Activated T-cell treated with anti-CD3 and anti-CD28 coated beads, Interleukin-2, amount 50 U/mL, for 72 hours (primary cell): ENCODE measurements around the gene NDUFAF8. TPM values are rescaled to one million over a fixed set of nuclear protein-coding genes. Genes with fewer than 3 reads are reported as not detected.

Experiments used
- ATAC-seq, 2 donors: fragments of 150-1000 bp; cut with Tn5 transposase; replicated peaks in 1 of 2; 2 replicates each; pipeline ENCODE4 v1.10.0; 2021; ENCODE audit warnings: moderate library complexity in 2 of 2, mild to moderate bottlenecking in 1 of 2
- DNase-seq, 2 donors: peaks; one replicate each; pipeline ENCODE4 v3.0.0; 2021 to 2022; ENCODE audit warnings: mixed read lengths in 1 of 2
- H3K27ac Mint-ChIP-seq: one replicate; pipeline ENCODE4 v1.8.0; 2022; ENCODE audit warnings: mild to moderate bottlenecking, moderate library complexity, mixed read lengths
- H3K27me3 Mint-ChIP-seq: one replicate; pipeline ENCODE4 v1.8.0; 2022; ENCODE audit warnings: low read depth, mixed read lengths
- H3K36me3 Mint-ChIP-seq, 2 donors: one replicate each; pipeline ENCODE4 v1.8.0; 2022; ENCODE audit warnings: mixed read lengths in 2 of 2, mild to moderate bottlenecking in 1 of 2; ENCODE audit not compliant: insufficient read depth in 2 of 2
- H3K4me1 Mint-ChIP-seq: one replicate; pipeline ENCODE4 v1.8.0; 2022; ENCODE audit warnings: low read depth, mixed read lengths
- H3K4me3 Mint-ChIP-seq, 2 donors: one replicate each; pipeline ENCODE4 v1.8.0; 2022; ENCODE audit warnings: mild to moderate bottlenecking in 2 of 2, mixed read lengths in 2 of 2, moderate library complexity in 2 of 2
- H3K9me3 Mint-ChIP-seq, 2 donors: one replicate each; pipeline ENCODE4 v1.8.0; 2022; ENCODE audit warnings: mixed read lengths in 2 of 2
- total RNA-seq, 2 donors: library from RNA; stranded (reverse); gene quantifications; one replicate each; pipeline ENCODE4 v1.2.3, GENCODE V29; 2022

The NDUFAF8 gene
- total RNA-seq, 2 donors from 2014 or later, result 37.4 to 48.8 TPM

DNA sequence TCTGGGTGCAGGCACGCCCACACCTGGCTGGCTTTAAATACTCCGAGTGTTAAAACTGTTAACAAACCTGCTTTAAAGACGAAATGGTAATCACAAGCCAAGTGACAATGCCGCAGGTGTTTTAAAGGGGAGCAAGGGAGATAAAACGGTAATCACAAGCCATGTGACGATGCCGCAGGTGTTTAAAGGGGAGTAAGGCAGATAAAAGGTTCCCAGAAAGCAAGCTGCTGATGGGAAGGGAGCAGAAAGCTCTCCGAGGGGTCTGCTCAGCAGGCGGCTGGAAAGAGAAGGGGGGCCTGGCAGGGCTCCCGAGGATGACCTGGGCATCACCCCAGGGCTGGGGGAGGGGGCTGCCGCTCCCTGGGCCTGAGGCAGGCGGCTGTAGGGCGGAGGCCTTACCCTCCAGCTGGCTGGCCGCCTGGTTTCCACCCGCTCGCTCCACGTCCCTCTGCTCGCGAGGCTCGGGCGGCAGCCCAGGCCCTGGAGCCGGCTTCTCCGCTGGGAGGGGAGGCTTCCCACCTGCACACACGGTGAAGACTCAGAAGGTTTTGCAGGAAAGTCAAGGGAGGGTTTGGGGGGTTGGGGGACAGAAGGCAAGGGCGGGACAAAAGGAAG is 12.1 kb downstream of the NDUFAF8 start:
- DNase-seq (no peak), ATAC-seq (no peak)
- Mint-ChIP-seq H3K27me3 (no peaks in the 10 kb centered on the region), H3K27ac (no peak overlapping the region), H3K9me3 (no peaks in the 10 kb centered on the region), H3K4me3 (no peak overlapping the region), H3K4me1 (peaks cover 8% of the 10 kb centered on the region), H3K36me3 (peaks cover 5 to 6% of the 10 kb centered on the region in 2 donors)

- no peak overlapping the region for H3K27ac Mint-ChIP-seq
- peaks cover 5 to 6% of the 10 kb centered on the region in 2 donors for H3K36me3 Mint-ChIP-seq
- DNase-seq, result no peak
- H3K4me1 Mint-ChIP-seq, result peaks cover 8% of the 10 kb centered on the region
- H3K4me3 Mint-ChIP-seq, result no peak overlapping the region
- ATAC-seq, result peak in 1 of 2 donors; percentile 23
- no peaks in the 10 kb centered on the region for H3K27me3 Mint-ChIP-seq
- no peaks in the 10 kb centered on the region for H3K9me3 Mint-ChIP-seq
These were observed 12.7 kb downstream of the NDUFAF8 start for GRCh38 chr17:81251709-81252301.

- H3K4me3 Mint-ChIP-seq, result no peak overlapping the region
- no peaks in the 10 kb centered on the region for H3K9me3 Mint-ChIP-seq
- ATAC-seq (no peak), DNase-seq (no peak)
- no peaks in the 10 kb centered on the region for H3K27me3 Mint-ChIP-seq
- peaks cover 5 to 6% of the 10 kb centered on the region in 2 donors for H3K36me3 Mint-ChIP-seq
- H3K27ac Mint-ChIP-seq, result peak overlapping the region; percentile 55
- peaks cover 8% of the 10 kb centered on the region for H3K4me1 Mint-ChIP-seq
These were observed 13.3 kb downstream of the NDUFAF8 start for GRCh38 chr17:81252326-81252986.

DNA sequence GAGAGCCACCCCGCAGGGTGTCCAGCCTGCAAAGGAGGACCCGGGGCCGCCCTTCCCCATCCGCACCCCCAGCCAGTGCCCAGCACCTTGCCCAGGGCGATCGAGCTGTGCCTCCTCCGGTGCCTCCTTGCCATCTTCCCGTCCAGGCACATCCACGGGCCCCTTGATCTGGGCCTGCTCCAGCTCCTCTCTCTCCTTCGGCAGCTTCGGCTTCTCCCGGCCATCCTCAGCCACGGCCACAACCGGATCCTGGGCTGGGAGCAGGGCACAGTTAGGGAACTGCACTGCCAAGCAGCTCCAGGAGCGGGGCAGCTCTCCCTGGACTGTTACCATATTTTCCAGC is 13.8 kb downstream of the NDUFAF8 start:
- peaks cover 8% of the 10 kb centered on the region for H3K4me1 Mint-ChIP-seq
- DNase-seq, result no peak
- H3K27me3 Mint-ChIP-seq, result no peaks in the 10 kb centered on the region
- ATAC-seq, result peak in 1 of 2 donors; percentile 9
- peaks cover 5 to 6% of the 10 kb centered on the region in 2 donors for H3K36me3 Mint-ChIP-seq
- H3K4me3 Mint-ChIP-seq, result no peak overlapping the region
- H3K27ac Mint-ChIP-seq, result no peak overlapping the region
- no peaks in the 10 kb centered on the region for H3K9me3 Mint-ChIP-seq

DNA sequence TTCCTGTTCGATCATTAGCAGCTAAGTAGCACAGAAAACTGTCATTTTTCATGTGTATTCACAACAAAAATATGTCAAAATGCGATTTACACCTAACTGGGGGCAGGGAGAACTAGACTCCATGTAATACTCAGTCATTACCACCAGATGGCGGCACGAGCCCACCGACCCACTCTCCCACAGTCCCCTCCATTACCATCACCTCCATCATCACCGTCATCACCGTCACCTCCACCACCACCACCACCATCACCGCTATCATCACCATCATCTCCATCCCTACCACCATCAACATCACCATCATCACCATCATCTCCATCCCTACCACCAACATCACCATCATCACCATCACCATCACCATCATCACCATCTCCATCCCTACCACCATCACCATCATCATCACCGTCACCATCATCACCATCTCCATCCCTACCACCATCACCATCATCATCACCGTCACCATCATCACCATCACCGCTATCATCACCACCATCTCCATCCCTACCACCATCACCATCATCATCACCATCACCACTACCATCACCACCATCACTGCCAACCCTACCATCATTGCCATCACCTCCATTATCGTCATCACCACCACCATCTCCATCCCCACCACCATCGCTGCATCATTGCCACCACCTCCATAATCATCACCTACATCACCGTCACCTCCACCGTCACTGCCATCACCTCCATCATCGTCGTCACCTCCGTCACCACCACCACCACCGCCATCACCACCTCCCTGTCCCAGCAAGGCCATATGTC is 14.4 kb downstream of the NDUFAF8 start:
- Mint-ChIP-seq H3K9me3 (no peaks in the 10 kb centered on the region), H3K27me3 (no peaks in the 10 kb centered on the region), H3K27ac (no peak overlapping the region), H3K4me3 (no peak overlapping the region), H3K36me3 (peaks cover 5 to 6% of the 10 kb centered on the region in 2 donors), H3K4me1 (peaks cover 8% of the 10 kb centered on the region)
- DNase-seq, result peak; percentile 54 to 65
- peak; percentile 59 to 66 for ATAC-seq

GRCh38 chr17:81254955-81255717 is 16.0 kb downstream of the NDUFAF8 start:
- Mint-ChIP-seq H3K27me3 (no peaks in the 10 kb centered on the region), H3K36me3 (peaks cover 5 to 6% of the 10 kb centered on the region in 2 donors), H3K9me3 (no peaks in the 10 kb centered on the region), H3K27ac (no peak overlapping the region), H3K4me1 (peaks cover 8% of the 10 kb centered on the region), H3K4me3 (no peak overlapping the region)
- ATAC-seq, result no peak
- DNase-seq, result no peak

DNA sequence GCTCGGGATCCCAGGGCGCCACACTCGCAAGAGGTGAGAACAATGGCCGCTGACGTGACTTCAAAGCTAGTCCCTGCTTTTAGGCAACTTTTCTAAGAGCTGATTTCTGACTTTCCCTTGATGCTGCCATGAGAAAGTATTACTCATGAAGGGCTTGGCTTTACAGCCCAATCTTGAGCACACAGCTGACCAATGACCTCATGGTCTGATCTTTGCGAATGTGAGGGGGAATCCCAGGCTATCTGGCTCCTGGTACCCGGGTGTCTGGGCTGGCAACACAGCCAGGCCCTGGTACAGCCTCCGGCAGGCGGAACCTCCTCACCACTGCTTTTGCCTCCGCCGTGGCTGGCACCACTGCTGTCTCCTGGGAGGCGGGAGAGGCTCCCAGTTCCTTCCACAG is 17.5 kb downstream of the NDUFAF8 start:
- Mint-ChIP-seq H3K4me3 (no peak overlapping the region), H3K9me3 (no peaks in the 10 kb centered on the region), H3K4me1 (peaks cover 8% of the 10 kb centered on the region), H3K27ac (no peak overlapping the region), H3K36me3 (peaks cover 5 to 6% of the 10 kb centered on the region in 2 donors), H3K27me3 (no peaks in the 10 kb centered on the region)
- no peak for DNase-seq
- no peak for ATAC-seq

- DNase-seq, result no peak
- H3K4me1 Mint-ChIP-seq, result peaks cover 8% of the 10 kb centered on the region
- H3K4me3 Mint-ChIP-seq, result no peak overlapping the region
- H3K27me3 Mint-ChIP-seq, result no peaks in the 10 kb centered on the region
- no peaks in the 10 kb centered on the region for H3K9me3 Mint-ChIP-seq
- no peak overlapping the region for H3K27ac Mint-ChIP-seq
- peaks cover 2 to 6% of the 10 kb centered on the region in 2 donors for H3K36me3 Mint-ChIP-seq
- no peak for ATAC-seq
These were observed 18.4 kb downstream of the NDUFAF8 start for GRCh38 chr17:81257533-81257932.

GRCh38 chr17:81258292-81258691 is 19.2 kb downstream of the NDUFAF8 start:
- H3K27ac Mint-ChIP-seq, result no peak overlapping the region
- H3K36me3 Mint-ChIP-seq, result peaks cover under 1 to 5% of the 10 kb centered on the region in 2 donors
- DNase-seq, result no peak
- no peaks in the 10 kb centered on the region for H3K9me3 Mint-ChIP-seq
- no peak overlapping the region for H3K4me3 Mint-ChIP-seq
- ATAC-seq, result no peak
- H3K27me3 Mint-ChIP-seq, result no peaks in the 10 kb centered on the region
- peaks cover 5% of the 10 kb centered on the region for H3K4me1 Mint-ChIP-seq

DNA sequence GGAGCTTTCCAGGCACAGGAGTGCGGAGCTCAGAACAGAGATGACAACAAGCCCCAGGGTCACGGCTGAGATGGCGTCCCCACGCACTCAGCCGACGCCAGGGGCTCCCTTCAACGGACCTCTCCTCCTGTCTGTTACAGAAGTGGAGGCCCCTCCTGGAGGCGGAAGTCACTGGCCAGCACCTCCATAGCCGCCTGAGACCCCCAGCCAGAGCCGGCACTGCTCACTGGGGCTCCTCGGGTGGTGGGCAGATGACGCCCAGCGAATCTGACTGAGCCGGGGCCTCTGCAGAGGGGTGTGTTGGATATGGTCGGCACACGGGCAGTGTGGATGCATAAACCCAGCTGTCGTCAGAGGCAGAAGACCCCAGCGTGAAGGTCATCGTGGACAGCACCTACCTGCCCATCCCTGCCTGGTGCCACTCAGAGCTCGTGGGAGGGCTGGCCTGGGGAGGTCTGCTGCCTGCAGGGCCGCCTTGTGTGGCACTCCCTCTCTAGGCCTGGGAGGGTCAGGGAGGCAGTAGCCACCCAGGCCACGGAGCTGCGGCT is 20.0 kb downstream of the NDUFAF8 start:
- H3K4me1 Mint-ChIP-seq, result no peaks in the 10 kb centered on the region
- no peaks in the 10 kb centered on the region for H3K9me3 Mint-ChIP-seq
- DNase-seq (no peak), ATAC-seq (no peak)
- no peak overlapping the region for H3K4me3 Mint-ChIP-seq
- no peaks in the 10 kb centered on the region for H3K27me3 Mint-ChIP-seq
- no peaks in the 10 kb centered on the region for H3K36me3 Mint-ChIP-seq
- H3K27ac Mint-ChIP-seq, result no peak overlapping the region

- H3K4me1 Mint-ChIP-seq, result no peaks in the 10 kb centered on the region
- H3K36me3 Mint-ChIP-seq, result no peaks in the 10 kb centered on the region
These were observed 21.1 kb downstream of the NDUFAF8 start for GRCh38 chr17:81260171-81260570.

GRCh38 chr17:81260641-81261040 is 21.5 kb downstream of the NDUFAF8 start:
- no peak for ATAC-seq

More at GRCh38 chr17:81260171-81260570, 21.1 kb downstream of the NDUFAF8 start:
- Mint-ChIP-seq H3K27ac (no peak overlapping the region), H3K9me3 (no peaks in the 10 kb centered on the region), H3K4me3 (no peak overlapping the region), H3K27me3 (no peaks in the 10 kb centered on the region)
- DNase-seq (no peak), ATAC-seq (no peak)

More at GRCh38 chr17:81260641-81261040, 21.5 kb downstream of the NDUFAF8 start:
- Mint-ChIP-seq H3K4me1 (no peaks in the 10 kb centered on the region), H3K4me3 (no peak overlapping the region), H3K36me3 (peaks cover 2% of the 10 kb centered on the region in 2 donors), H3K27me3 (no peaks in the 10 kb centered on the region), H3K9me3 (no peaks in the 10 kb centered on the region), H3K27ac (no peak overlapping the region)
- DNase-seq, result no peak
